HG03521 (cell line): ENCODE data around the gene PRSS21.
A peak's percentile ranks its signal among the peaks of the same experiment; 100 is the strongest.

Source experiments
- ATAC-seq: cut with Tn5 transposase; IDR thresholded peaks from one replicate; pipeline ENCODE4 v1.9.1; 2021; ENCODE audit warnings: mild to moderate bottlenecking, moderate library complexity; ENCODE audit not compliant: unreplicated experiment

The PRSS21 gene

GRCh38 chr16:2860826-2861567, 44.0 kb downstream of the PRSS21 start:
- ATAC-seq, result no peak

- ATAC-seq, result no peak
These were observed 48.6 kb downstream of the PRSS21 start for GRCh38 chr16:2865651-2866050.

DNA sequence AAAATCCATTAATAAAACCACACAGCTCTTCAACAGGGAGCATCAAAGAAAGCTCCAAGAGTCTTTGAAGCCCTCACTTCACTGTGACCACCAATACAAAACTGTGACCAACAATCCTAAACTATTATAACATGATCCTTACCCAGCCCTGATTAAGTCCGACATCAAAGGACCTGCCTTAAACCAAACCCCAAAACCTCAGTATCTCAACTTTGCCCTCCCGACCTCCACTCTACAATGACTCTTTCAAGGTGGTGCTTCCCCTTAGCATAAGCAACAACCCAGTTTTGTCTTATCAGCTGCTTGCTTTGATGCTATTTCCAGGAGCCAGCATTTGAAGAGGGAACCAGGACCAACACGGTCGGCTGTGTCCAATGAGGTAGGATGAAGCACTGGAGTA, 49.4 kb downstream of the PRSS21 start:
- no peak for ATAC-seq

- no peak for ATAC-seq
These were observed 50.6 kb downstream of the PRSS21 start for GRCh38 chr16:2867661-2867986.

DNA sequence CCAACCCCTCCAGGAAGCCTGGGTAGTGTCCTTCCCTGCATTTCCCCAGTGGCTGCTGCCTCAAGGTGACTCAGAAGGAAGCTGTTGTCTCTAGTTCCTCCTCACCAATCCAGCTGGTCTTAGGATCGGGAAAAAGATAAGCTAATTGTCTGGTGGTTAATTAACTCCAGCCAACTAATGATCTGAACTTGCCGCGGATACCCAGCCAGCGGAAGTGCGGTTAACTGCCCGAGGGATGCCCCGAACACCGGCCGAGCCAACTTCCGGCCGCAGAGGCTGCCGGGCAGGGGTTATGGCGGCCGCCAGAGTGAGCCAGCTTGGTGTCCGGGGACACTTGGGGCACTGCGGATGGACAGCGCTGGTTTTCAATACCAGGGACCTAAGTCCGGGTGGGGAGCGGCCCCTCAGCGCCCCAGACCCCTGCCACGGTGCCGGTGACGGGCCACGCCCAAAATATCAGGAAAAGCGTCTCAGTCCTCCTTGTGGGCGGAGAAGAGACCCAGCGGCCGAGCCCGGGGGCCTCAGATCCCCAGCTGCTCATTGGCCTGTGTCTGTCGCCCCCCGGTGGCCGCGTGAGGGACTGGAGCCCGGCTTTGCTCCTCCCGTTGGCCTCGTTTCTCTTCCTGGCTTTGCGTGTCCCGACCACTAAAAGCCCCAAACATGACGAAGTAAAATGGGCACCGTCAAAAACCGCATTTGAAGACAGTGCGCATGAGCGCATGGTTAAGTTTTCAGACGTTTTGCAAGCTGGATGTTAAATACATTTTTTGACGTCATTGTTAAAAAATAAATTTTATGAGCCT, 51.2 kb downstream of the PRSS21 start:
- ATAC-seq, result peak; percentile 82
